Nephron (organoid): ENCODE measurements around the gene POLR1A.

Experiments
- H3K27ac Mint-ChIP-seq, 3 experiments: 2 replicates each; pipeline ENCODE4 v1.8.0; 2020; ENCODE audit warnings: mixed read lengths in 3 of 3, mild to moderate bottlenecking in 2 of 3, moderate library complexity in 1 of 3
- H3K27me3 Mint-ChIP-seq: 2 replicates; pipeline ENCODE4 v1.8.0; 2021; ENCODE audit warnings: low read depth, mild to moderate bottlenecking, moderate library complexity, mixed read lengths
- H3K36me3 Mint-ChIP-seq: 2 replicates; pipeline ENCODE4 v1.8.0; 2020; ENCODE audit warnings: low read depth, mixed read lengths
- H3K4me1 Mint-ChIP-seq: 2 replicates; pipeline ENCODE4 v1.8.0; 2020; ENCODE audit warnings: mixed read lengths
- H3K4me3 Mint-ChIP-seq, 3 experiments: 2 replicates each; pipeline ENCODE4 v1.8.0; 2020; ENCODE audit warnings: mild to moderate bottlenecking in 3 of 3, mixed read lengths in 3 of 3, moderate library complexity in 2 of 3
- H3K9me3 Mint-ChIP-seq: 2 replicates; pipeline ENCODE4 v1.8.0; 2020; ENCODE audit warnings: mixed read lengths
- CTCF ChIP-seq, 3 experiments: fragments of 200-600 bp; sonication (generic); IDR thresholded peaks; one replicate each; pipeline ENCODE4 v1.5.0; 2021; ENCODE audit warnings: antibody characterized with exemption in 3 of 3; ENCODE audit not compliant: unreplicated experiment in 3 of 3

The POLR1A gene

GRCh38 chr2:86025229-86025820 is 80.4 kb downstream of the POLR1A start:
- Mint-ChIP-seq H3K27me3 (no peaks in the 10 kb centered on the region), H3K4me3 (no peak overlapping the region), H3K36me3 (peaks cover 60% of the 10 kb centered on the region), H3K27ac (no peak overlapping the region), H3K4me1 (peaks cover 24% of the 10 kb centered on the region), H3K9me3 (no peaks in the 10 kb centered on the region)
- no peak for TF ChIP-seq CTCF (IDR thresholded peaks at IDR 0.05; ENCODE audit: unreplicated experiment in 3 of 3)

DNA sequence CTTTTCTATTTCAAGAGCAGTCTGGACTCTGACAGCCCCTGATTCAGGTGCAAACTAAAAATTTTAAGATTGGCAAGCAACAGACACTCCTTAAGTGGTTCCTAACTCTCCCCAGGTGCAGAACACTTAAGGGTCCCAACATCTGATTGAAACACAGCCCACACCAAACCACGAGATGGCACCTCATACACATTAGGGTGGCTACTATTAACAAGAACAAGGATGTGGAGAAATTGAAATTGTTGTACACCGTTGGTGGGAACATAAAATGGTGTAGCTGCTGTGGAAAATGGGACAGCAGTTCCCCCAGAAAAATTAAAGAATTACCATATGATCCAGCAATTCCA is 82.3 kb downstream of the POLR1A start:
- Mint-ChIP-seq H3K9me3 (no peaks in the 10 kb centered on the region), H3K4me3 (no peak overlapping the region), H3K27ac (no peak overlapping the region), H3K4me1 (peaks cover 12% of the 10 kb centered on the region), H3K36me3 (peaks cover 43% of the 10 kb centered on the region), H3K27me3 (peaks cover 1% of the 10 kb centered on the region)
- TF ChIP-seq CTCF (IDR thresholded peaks at IDR 0.05; ENCODE audit: unreplicated experiment in 3 of 3): no peak

DNA sequence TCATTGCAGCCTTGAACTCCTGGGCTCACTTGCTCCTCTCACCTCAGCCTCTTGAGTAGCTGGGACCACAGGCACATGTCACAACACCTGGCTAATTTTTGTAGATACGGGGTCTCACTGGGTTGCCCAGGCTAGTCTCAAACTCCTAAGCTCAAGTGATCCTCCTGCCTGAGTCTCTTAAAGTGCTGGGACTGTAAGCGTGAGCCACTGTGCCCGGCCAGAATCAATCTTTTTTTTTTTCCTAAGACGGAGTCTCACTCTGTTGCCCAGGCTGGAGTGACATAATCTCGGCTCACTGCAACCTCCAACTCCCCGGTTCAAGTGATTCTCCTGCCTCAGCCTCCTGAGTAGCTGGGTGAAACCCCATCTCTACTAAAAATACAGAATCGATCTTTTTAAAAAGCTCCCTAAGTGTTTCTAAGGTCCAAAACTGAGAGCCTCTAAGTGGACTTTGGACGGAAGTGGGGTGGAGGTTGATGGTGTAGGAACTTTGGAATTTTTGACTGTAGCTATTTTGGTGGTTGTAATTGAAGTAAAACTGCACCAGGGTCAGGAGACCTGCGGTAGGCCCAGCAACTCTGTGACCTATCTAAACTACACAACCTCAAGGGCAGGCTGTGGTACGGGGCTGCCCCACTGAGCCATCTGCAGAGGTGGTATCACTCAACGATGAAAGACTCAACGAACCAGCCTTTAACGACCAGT is 82.9 kb downstream of the POLR1A start:
- Mint-ChIP-seq H3K27ac (no peak overlapping the region), H3K4me3 (no peak overlapping the region), H3K36me3 (peaks cover 38% of the 10 kb centered on the region), H3K9me3 (no peaks in the 10 kb centered on the region), H3K27me3 (peaks cover 3% of the 10 kb centered on the region), H3K4me1 (peaks cover 7% of the 10 kb centered on the region)
- TF ChIP-seq CTCF (IDR thresholded peaks at IDR 0.05; ENCODE audit: unreplicated experiment in 3 of 3): no peak

GRCh38 chr2:86021396-86022378 is 84.0 kb downstream of the POLR1A start:
- Mint-ChIP-seq H3K27ac (no peak overlapping the region), H3K27me3 (peaks cover 3% of the 10 kb centered on the region), H3K4me1 (no peaks in the 10 kb centered on the region), H3K9me3 (no peaks in the 10 kb centered on the region), H3K36me3 (peaks cover 27% of the 10 kb centered on the region), H3K4me3 (no peak overlapping the region)
- no peak for TF ChIP-seq CTCF (IDR thresholded peaks at IDR 0.05; ENCODE audit: unreplicated experiment in 3 of 3)

DNA sequence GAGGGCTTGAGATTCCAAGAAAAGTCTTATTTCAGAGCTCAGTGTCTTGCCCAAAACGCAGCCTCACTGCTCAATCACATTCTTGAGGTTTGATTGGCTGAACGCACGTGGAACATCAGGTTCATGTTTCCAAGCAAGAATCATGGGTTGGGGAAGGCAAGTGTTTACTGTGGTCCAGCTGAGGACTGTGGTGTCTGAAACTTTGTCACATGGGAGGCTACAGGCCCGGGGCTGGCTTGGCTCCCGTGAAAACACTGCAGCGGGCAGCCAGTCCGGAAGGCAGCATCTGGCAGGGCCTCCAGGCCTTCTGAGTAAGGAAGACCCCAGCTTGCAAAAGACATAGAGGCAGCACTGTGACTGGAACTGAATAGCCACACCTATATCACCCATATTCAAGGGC is 84.7 kb downstream of the POLR1A start:
- H3K27ac Mint-ChIP-seq: no peak overlapping the region
- H3K4me3 Mint-ChIP-seq: no peak overlapping the region
- TF ChIP-seq CTCF (IDR thresholded peaks at IDR 0.05; ENCODE audit: unreplicated experiment in 3 of 3): no peak
- peaks cover 21% of the 10 kb centered on the region for H3K36me3 Mint-ChIP-seq
- peaks cover 3% of the 10 kb centered on the region for H3K27me3 Mint-ChIP-seq
- H3K9me3 Mint-ChIP-seq: no peaks in the 10 kb centered on the region
- H3K4me1 Mint-ChIP-seq: no peaks in the 10 kb centered on the region
